Loucy (cell line): Measurements from ENCODE around the gene HOXA7.

ENCODE experiments used
- CTCF ChIP-seq: fragments of 200-600 bp; sonication (generic); conservative IDR thresholded peaks from 2 replicates; pipeline ENCODE4 v1.5.1; 2014; ENCODE audit warnings: mild to moderate bottlenecking, antibody characterized with exemption, low read length
- EZH2phosphoT487 ChIP-seq: fragments of 200-600 bp; IDR thresholded peaks from 2 replicates; pipeline ENCODE4 v1.6.1; 2018; ENCODE audit warnings: antibody characterized with exemption, mild to moderate bottlenecking, moderate library complexity, borderline replicate concordance

- no peak for TF ChIP-seq CTCF
- TF ChIP-seq EZH2phosphoT487: no peak
Observed at GRCh38 chr7:27123477-27124053, 32.9 kb downstream of the HOXA7 start.
